ENCODE measurements around the gene ATP5MK. TPM values are rescaled to one million over a fixed set of nuclear protein-coding genes. Genes with fewer than 3 reads are reported as not detected.

ATP5MK gene
- total and polyA plus RNA-seq, 2 of the 8 experiments (the other 6 are each of a cell fraction or from before 2014, with no cell fraction given): 280 to 312 TPM

- Histone ChIP-seq H2BK15ac (ENCODE audit: low read length) (no peak overlapping the region), H2BK12ac (ENCODE audit: low read depth, low read length) (no peak overlapping the region), H3K4ac (replicated peaks; ENCODE audit: insufficient read length, low read depth, low read length) (no peak overlapping the region), H4K20me1 (replicated peaks in 1 of 2; ENCODE audit: control insufficient read depth in 1 of 2, insufficient read depth in 2 of 2, low read length in 2 of 2) (no peaks in the 10 kb centered on the region), H3K36me3 (ENCODE audit: control insufficient read depth in 2 of 4, insufficient read depth in 4 of 4, low read length in 3 of 4) (peaks cover 2 to 24% (median 6%) of the 10 kb centered on the region in 4 experiments; a peak in 5 of 8 replicates), H2AK5ac (ENCODE audit: low read depth, low read length) (no peak overlapping the region), H2BK5ac (ENCODE audit: low read depth, low read length) (no peak overlapping the region), H4K5ac (ENCODE audit: insufficient read length, low read depth, low read length) (no peak overlapping the region), H3K27ac (ENCODE audit: low read depth, low read length) (no peak overlapping the region), H3K27me3 (replicated peaks in 1 of 4; ENCODE audit: control insufficient read depth in 3 of 4, extremely low read depth in 1 of 4, insufficient read depth in 3 of 4, low read length in 3 of 4) (no peaks in the 10 kb centered on the region), H3K14ac (ENCODE audit: insufficient read length) (no peak overlapping the region), H3K23ac (ENCODE audit: insufficient read length) (no peak overlapping the region), H3K23me2 (ENCODE audit: low read depth, low read length) (no peaks in the 10 kb centered on the region), H3K79me2 (ENCODE audit: control insufficient read depth in 1 of 2, insufficient read depth in 2 of 2, low read length in 2 of 2) (no peaks in the 10 kb centered on the region), H3K4me2 (ENCODE audit: insufficient read depth in 1 of 2, low read depth in 2 of 2, low read length in 2 of 2) (no peak overlapping the region), H3K18ac (ENCODE audit: extremely low read depth, low read length) (no peak overlapping the region), H3K79me1 (ENCODE audit: low read depth, low read length) (no peaks in the 10 kb centered on the region), H4K91ac (replicated peaks; ENCODE audit: insufficient read length, low read length) (no peak overlapping the region), H4K8ac (ENCODE audit: extremely low read depth, insufficient read depth, low read length) (no peak overlapping the region), H2AFZ (ENCODE audit: low read length) (no peak overlapping the region), H3K56ac (replicated peaks; ENCODE audit: insufficient read length, low read depth, low read length) (no peak overlapping the region), H3K9me3 (ENCODE audit: insufficient read depth in 2 of 2, low read depth in 1 of 2, low read length in 1 of 2) (no peaks in the 10 kb centered on the region), H2BK20ac (ENCODE audit: low read length) (no peak overlapping the region), H3K4me3 (ENCODE audit: extremely low read depth in 1 of 4, insufficient read depth in 2 of 4, low read depth in 3 of 4, low read length in 4 of 4) (no peak overlapping the region), H3K9ac (replicated peaks in 1 of 4; ENCODE audit: extremely low read depth in 1 of 4, low read depth in 3 of 4, low read length in 3 of 4) (no peak overlapping the region), H3K4me1 (replicated peaks in 1 of 4; ENCODE audit: control insufficient read depth in 3 of 4, insufficient read depth in 4 of 4, low read length in 3 of 4) (no peaks in the 10 kb centered on the region), H2BK120ac (replicated peaks; ENCODE audit: low read depth, low read length) (no peak overlapping the region)
- TF ChIP-seq SP4 (IDR thresholded peaks at IDR 0.05; ENCODE audit: low read length) (no peak), TBP (IDR thresholded peaks at IDR 0.05; ENCODE audit: low read depth, low read length) (no peak), USF2 (IDR thresholded peaks at IDR 0.05; ENCODE audit: low read length) (no peak), CREB1 (IDR thresholded peaks at IDR 0.05) (no peak), JUN (IDR thresholded peaks at IDR 0.05; ENCODE audit: low read depth, low read length) (no peak), SIX5 (IDR thresholded peaks at IDR 0.05; ENCODE audit: low read depth, low read length) (no peak)
- no peak for DNase-seq (ENCODE audit: low read depth in 1 of 2, low spot score in 2 of 2)
- ChIA-PET CTCF (ENCODE audit: partially characterized antibody) (interaction anchor here (1.1 kb wide), 1 partner anchor 15 kb away, joined by 4 read pairs; no protein-coding TSS in a partner anchor), POLR2A (ENCODE audit: partially characterized antibody) (interaction anchor here (3.8 kb wide), 1 partner anchor 13 kb away, joined by 13 read pairs; the partner anchor contains the start of genes ATP5MK and PDCD11)
- no peak for FAIRE-seq
- WGBS, 2 experiments (ENCODE audit: extremely low coverage in 1 of 2, insufficient coverage in 1 of 2, insufficient read length in 1 of 2, insufficient replicate concordance in 2 of 2, low coverage in 1 of 2, low lambda C conversion rate in 2 of 2, missing lambda C conversion rate in 1 of 2): 91% methylated on average over 5 of the region's 5 CpGs; no CpG with 5 or more reads in 1 of the 2 experiments
Observed at GRCh38 chr10:103382769-103383168, 13.5 kb downstream of the ATP5MK start.

All from H1 (cell line).